Ishikawa (cell line): Measurements from ENCODE around the gene KAT8.

ENCODE experiments used
- CEBPB ChIP-seq: IDR thresholded peaks from 2 replicates; pipeline ENCODE4 v1.6.1; 2012
- EP300 ChIP-seq: IDR thresholded peaks from 2 replicates; pipeline ENCODE4 v1.6.1; 2012; ENCODE audit warnings: borderline replicate concordance
- RAD21 ChIP-seq: IDR thresholded peaks from 2 replicates; pipeline ENCODE4 v1.6.1; 2012; ENCODE audit warnings: low read depth
- TAF1 ChIP-seq: IDR thresholded peaks from 2 replicates; pipeline ENCODE4 v1.6.1; 2012; ENCODE audit warnings: low read depth, mild to moderate bottlenecking
- YY1 ChIP-seq: IDR thresholded peaks from 2 replicates; pipeline ENCODE4 v1.6.1; 2012; ENCODE audit warnings: low read depth
- ZBTB7A ChIP-seq: IDR thresholded peaks from 2 replicates; pipeline ENCODE4 v1.6.1; 2012; ENCODE audit warnings: low read depth
- TF ChIP-seq, protein P1 (sequence below): IDR thresholded peaks from 2 replicates; pipeline ENCODE4 v1.6.1; 2012; ENCODE audit warnings: low read depth, mild to moderate bottlenecking
- TF ChIP-seq, protein P2 (sequence below): IDR thresholded peaks from 2 replicates; pipeline ENCODE4 v1.6.1; 2012

DNA sequence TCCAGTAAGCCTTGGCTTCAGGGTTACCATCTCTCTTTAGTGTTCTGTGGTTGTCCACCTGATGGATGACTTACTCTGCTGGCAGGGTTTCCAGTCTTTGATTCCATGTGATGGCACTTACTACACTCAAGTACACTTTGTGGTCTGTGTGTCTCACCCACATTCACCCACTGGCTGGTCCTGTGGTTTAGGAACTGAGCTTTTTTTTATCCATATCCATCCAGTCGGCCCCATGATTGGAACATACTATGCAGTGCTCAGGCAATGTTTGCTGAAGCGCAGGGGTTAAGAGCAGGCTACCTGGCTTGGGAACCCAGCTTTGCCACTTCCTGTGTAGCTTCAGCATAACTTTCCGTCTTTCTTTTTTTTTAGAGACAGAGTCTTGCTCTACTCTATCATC is 59.7 kb downstream of the KAT8 start:
- TF ChIP-seq TAF1 (no peak), YY1 (no peak), ZBTB7A (no peak), EP300 (no peak), RAD21 (no peak), CEBPB (no peak)
- TF ChIP-seq, protein P1, sequence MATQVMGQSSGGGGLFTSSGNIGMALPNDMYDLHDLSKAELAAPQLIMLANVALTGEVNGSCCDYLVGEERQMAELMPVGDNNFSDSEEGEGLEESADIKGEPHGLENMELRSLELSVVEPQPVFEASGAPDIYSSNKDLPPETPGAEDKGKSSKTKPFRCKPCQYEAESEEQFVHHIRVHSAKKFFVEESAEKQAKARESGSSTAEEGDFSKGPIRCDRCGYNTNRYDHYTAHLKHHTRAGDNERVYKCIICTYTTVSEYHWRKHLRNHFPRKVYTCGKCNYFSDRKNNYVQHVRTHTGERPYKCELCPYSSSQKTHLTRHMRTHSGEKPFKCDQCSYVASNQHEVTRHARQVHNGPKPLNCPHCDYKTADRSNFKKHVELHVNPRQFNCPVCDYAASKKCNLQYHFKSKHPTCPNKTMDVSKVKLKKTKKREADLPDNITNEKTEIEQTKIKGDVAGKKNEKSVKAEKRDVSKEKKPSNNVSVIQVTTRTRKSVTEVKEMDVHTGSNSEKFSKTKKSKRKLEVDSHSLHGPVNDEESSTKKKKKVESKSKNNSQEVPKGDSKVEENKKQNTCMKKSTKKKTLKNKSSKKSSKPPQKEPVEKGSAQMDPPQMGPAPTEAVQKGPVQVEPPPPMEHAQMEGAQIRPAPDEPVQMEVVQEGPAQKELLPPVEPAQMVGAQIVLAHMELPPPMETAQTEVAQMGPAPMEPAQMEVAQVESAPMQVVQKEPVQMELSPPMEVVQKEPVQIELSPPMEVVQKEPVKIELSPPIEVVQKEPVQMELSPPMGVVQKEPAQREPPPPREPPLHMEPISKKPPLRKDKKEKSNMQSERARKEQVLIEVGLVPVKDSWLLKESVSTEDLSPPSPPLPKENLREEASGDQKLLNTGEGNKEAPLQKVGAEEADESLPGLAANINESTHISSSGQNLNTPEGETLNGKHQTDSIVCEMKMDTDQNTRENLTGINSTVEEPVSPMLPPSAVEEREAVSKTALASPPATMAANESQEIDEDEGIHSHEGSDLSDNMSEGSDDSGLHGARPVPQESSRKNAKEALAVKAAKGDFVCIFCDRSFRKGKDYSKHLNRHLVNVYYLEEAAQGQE, result no peak
- TF ChIP-seq, protein P2, sequence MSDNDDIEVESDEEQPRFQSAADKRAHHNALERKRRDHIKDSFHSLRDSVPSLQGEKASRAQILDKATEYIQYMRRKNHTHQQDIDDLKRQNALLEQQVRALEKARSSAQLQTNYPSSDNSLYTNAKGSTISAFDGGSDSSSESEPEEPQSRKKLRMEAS, result no peak
